ENCODE data around the gene DNAJC12.

DNA sequence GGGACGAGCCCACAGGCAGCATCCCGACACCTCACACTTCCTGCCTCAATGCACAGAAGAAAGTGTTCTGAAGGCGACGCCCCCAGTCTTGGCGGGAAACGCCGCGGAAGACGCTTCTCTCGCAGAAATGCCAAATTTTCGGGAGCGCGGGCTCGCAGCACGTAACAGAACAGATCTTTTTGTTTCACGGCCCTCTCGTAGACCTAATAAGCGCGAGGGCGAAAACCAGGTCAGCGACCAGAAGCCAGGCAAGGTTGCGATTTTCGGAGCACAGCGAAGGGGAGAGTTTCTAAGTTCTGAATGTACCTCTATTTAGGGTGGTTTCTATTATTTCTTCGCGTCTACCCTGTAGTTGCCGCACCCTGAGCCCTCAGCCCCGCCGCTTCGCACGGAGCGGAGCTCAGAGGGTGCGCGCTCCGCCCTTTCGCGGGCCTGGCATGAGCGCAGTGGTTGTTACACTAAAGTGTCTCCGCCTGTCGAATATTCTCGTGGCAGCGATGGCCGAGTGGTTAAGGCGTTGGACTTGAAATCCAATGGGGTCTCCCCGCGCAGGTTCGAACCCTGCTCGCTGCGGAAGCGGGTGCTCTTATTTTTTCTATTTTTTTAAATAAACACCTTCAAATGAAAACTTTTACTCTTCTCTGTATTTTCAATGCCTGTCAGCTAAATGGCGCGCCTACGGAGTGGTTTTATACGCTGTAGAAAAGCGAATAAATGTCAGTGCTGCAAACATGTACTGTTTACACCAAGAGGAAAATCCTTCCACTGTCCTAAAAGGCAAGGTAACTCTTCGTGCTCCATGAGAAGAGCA, 73.8 kb downstream of the DNAJC12 start:
- TF ChIP-seq GATA2 (IDR thresholded peaks at IDR 0.05; ENCODE audit: low read depth, low read length) (no peak), GATA3 (IDR thresholded peaks at IDR 0.05; ENCODE audit: low read depth, low read length) (no peak)

Measured in SH-SY5Y (cell line).